SJSA1 (cell line): Measurements from ENCODE around the gene RERE. TPM values are rescaled to one million over a fixed set of nuclear protein-coding genes. Genes with fewer than 3 reads are reported as not detected.
A peak's percentile ranks its signal among the peaks of the same experiment; 100 is the strongest.
"Not testable (repeated sequence)": the region's sequence is repeated elsewhere in the genome, so short reads cannot be mapped to it uniquely, and the experiment has no call there.

ENCODE experiments used
- DNase-seq, 2 experiments: peaks; one replicate each; pipeline ENCODE4 v3.0.0-alpha.2; 2015 to 2020; ENCODE audit warnings: low spot score in 2 of 2, low read depth in 1 of 2
- H3K27ac ChIP-seq: fragments of 250-450 bp; sonication (Bioruptor Pico); 2 replicates; pipeline ENCODE4 v1.5.1; 2020; ENCODE audit warnings: mild to moderate bottlenecking, moderate library complexity
- H3K27me3 ChIP-seq: fragments of 250-450 bp; sonication (Bioruptor Pico); replicated peaks from 2 replicates; pipeline ENCODE4 v1.5.1; 2020; ENCODE audit warnings: mild to moderate bottlenecking, moderate library complexity
- H3K36me3 ChIP-seq: fragments of 250-450 bp; sonication (Bioruptor Pico); 2 replicates; pipeline ENCODE4 v1.5.1; 2020; ENCODE audit warnings: mild to moderate bottlenecking
- H3K4me1 ChIP-seq: fragments of 250-450 bp; sonication (Bioruptor Pico); replicated peaks from 2 replicates; pipeline ENCODE4 v1.6.1; 2021; ENCODE audit warnings: mild to moderate bottlenecking
- H3K4me3 ChIP-seq: fragments of 250-450 bp; sonication (Bioruptor Pico); 2 replicates; pipeline ENCODE4 v1.5.1; 2020; ENCODE audit warnings: mild to moderate bottlenecking
- H3K9me3 ChIP-seq: fragments of 250-450 bp; sonication (Bioruptor Pico); replicated peaks from 2 replicates; pipeline ENCODE4 v1.5.1; 2020; ENCODE audit warnings: mild to moderate bottlenecking
- total RNA-seq: library from RNA; depleted of rRNA; stranded (reverse); fragments of >200 nt; shearing (Covaris generic); gene quantifications from 2 replicates; pipeline ENCODE4 v1.2.3, GENCODE V29; 2014

RERE gene
- total RNA-seq, 1 experiment from 2014 or later = 15.7 TPM

DNA sequence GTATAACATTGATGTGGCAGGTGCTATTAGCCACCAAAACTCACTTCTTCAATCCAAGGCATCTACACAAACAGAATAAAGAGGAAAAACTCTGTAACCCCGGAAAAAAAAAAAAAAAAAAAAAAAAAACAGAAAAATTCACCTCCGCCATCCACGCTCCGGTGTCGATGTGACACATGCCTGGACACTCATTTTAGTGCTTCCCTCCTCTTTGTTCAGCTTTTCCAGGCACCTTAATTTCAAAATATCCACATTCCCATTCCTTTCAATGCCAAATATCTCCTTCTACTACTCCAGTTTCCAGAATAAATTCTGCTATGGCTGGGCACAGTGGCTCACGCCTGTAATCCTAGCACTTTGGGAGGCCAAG is 5.8 kb upstream of the RERE start:
- H3K27ac ChIP-seq = peak overlapping the region; percentile 48

DNA sequence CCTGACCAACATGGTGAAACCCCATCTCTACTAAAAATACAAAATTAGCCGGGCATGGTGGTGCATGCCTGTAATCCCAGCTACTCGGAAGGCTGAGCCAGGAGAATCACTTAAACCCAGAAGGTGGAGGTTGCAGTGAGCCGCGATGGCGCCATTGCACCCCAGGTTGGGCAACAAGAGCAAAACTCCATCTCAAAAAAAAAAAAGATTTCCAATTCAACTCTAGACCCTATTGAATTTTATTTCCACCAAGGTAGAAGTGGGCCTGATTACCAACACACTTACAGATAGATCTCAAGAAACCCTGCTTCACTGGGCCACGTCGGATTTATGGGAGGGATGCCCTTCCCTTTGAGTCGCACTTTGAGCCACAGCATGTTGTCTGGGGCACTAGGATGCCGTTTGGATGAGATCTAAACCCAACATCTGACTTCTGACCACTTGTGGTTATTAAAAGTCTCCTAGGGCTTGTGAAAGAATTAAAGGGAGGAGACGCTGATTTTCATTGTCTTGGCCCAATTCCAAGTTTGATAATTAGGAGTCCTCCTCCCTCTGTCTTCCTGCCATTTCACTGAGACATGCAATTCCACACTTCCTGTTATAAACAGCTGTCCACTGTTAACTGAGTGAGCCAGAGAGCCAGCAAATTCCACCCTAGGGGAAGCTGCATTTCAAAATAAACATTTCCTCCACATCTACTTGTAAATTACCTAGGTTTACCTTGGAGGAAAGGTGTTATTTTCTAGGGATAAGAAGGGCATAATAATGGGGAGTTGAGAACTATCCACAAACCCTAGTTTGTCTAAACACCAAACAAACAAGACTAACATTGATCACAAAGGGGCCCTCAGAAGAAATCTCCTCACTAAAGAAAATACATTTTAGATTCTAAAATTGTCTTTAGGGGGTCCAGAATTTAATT is 5.2 kb upstream of the RERE start:
- H3K36me3 ChIP-seq = no peaks in the 10 kb centered on the region
- H3K4me3 ChIP-seq = no peak overlapping the region
- peak; percentile 64 to 83 for DNase-seq
- no peaks in the 10 kb centered on the region for H3K27me3 ChIP-seq
- H3K27ac ChIP-seq = peak overlapping the region; percentile 48
- H3K4me1 ChIP-seq = peaks cover 53% of the 10 kb centered on the region
- no peaks in the 10 kb centered on the region for H3K9me3 ChIP-seq

More for the DNA sequence above, 5.8 kb upstream of the RERE start:
- DNase-seq = no peak
- Histone ChIP-seq H3K36me3 (no peaks in the 10 kb centered on the region), H3K4me3 (no peak overlapping the region), H3K27me3 (no peaks in the 10 kb centered on the region), H3K4me1 (peaks cover 52% of the 10 kb centered on the region), H3K9me3 (no peaks in the 10 kb centered on the region)

DNA sequence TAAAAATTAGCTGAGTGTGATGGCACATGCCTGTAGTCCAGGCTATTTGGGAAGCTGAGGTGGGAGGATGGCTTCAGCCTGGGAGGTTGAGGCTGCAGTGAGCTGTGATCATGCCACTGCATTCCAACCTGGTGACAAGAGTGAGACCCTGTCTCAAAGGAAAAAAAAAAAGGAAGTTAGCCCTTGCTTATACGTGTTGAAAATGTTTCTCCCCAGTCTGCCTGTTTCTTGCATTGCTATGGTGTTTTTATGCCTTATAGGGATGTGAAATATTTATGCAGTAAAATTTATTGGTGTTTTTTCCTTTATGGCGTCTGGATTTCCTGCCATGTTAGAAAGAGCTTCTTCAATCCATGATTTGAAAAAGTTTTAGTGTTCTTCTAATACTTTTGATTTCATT is 3.6 kb upstream of the RERE start:
- DNase-seq = peak; percentile 24 to 25
- Histone ChIP-seq H3K27ac (no peak overlapping the region), H3K4me1 (peaks cover 56% of the 10 kb centered on the region), H3K27me3 (no peaks in the 10 kb centered on the region), H3K4me3 (no peak overlapping the region), H3K36me3 (no peaks in the 10 kb centered on the region), H3K9me3 (no peaks in the 10 kb centered on the region)

DNA sequence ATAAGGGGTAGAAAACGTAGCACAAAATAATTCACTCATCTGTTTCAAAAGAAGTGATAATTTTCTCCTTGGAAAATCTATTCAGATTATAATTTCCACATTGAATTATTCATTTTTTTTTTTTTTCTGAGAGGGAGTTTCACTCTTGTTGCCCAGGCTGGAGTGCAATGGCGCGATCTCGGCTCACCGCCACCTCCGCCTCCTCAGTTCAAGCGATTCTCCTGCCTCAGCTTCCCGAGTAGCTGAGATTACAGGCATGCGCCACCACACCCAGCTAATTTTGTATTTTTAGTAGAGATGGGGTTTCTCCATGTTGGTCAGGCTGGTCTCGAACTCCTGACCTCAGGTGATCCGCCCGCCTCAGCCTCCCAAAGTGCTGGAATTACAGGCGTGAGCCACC is 1.3 kb upstream of the RERE start:
- not testable (repeated sequence) for DNase-seq, H3K36me3 ChIP-seq, H3K27me3 ChIP-seq, H3K9me3 ChIP-seq
- Histone ChIP-seq H3K4me3 (peak overlapping the region; percentile 58; the same call in 1 of the 2 replicates), H3K4me1 (peaks cover 60% of the 10 kb centered on the region), H3K27ac (peak overlapping the region; percentile 74; the same call in 1 of the 2 replicates)

DNA sequence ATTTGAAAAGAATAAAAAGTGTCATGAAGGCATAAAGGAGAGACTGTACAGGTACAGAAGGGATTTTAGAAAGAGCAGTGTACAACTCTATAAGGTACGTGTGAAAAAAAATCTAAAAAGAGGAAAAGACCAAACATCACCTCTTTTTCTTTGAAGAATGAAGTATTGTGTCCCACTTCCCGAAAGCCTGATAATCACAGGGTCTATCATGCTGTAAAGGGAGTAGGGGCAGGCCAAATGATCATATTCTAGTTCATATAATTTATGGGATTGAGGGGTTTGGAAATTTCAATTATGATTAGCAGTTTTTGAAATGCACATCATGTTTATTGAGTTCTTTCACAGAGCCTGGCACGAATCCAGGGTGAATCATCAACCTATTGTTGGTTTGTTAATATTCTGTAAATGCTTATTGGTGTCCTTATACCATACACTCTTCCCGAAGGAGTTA is 910 bp upstream of the RERE start:
- Histone ChIP-seq H3K4me3 (peak overlapping the region; percentile 58), H3K27me3 (no peaks in the 10 kb centered on the region), H3K4me1 (peaks cover 65% of the 10 kb centered on the region), H3K27ac (peak overlapping the region; percentile 74), H3K9me3 (no peaks in the 10 kb centered on the region), H3K36me3 (no peaks in the 10 kb centered on the region)
- peak; percentile 81 to 84 for DNase-seq

DNA sequence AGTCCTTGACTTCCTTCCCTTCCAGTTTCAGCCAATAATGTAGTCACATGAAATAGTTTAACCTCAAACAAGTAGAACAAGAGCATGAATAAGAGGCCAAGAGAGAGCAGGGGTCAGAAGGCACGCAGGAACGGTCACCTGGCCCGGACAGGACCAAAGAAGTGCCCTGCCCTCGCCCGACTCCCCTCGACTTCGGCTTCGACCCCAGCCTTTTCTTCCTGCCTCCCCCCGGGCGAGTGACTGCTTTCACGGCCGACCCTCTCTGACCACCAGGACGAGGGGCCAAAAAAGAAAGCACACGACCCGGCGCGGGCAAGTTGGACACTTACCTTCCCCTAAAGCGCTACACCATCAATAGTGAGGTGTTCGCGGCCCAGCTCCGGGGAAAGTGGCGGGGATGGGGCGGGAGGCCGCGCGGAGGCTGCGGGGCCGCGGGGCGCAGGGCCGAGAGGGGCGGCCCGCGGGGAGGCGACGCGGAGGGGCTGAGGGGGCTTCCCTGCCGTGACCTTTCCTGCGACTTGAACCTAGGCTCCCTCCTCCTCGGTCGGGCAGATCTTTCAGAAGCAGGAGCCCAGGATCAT is 519 bp downstream of the RERE start:
- Histone ChIP-seq H3K4me3 (peak overlapping the region; percentile 58), H3K27me3 (no peaks in the 10 kb centered on the region), H3K9me3 (no peaks in the 10 kb centered on the region), H3K36me3 (no peaks in the 10 kb centered on the region), H3K27ac (peak overlapping the region; percentile 58), H3K4me1 (peaks cover 58% of the 10 kb centered on the region)
- DNase-seq = peak; percentile 44

DNA sequence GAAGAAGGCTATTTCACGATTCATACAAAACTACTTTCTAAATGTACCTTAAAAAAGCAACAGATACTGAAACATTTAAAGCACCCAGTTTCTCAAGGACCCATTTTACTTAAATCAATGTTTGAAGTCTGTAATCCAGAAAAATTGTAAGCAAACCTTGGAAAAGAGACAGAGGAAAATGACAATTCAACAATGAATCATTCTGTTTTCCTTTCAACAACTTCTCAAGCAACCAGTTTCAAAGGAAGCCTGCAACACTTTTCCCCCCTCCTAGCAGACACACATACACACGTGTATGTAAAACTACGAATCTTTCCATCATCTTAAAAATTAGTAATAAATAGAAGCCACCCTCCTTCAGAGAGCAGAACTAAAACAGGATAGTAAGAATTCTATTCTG is 1.2 kb downstream of the RERE start:
- H3K27ac ChIP-seq = peak overlapping the region; percentile 58
- peak overlapping the region; percentile 58 for H3K4me3 ChIP-seq
- H3K36me3 ChIP-seq = no peaks in the 10 kb centered on the region
- H3K4me1 ChIP-seq = peaks cover 52% of the 10 kb centered on the region
- DNase-seq = peak in 1 of 2 experiments; percentile 57
- H3K9me3 ChIP-seq = no peaks in the 10 kb centered on the region
- no peaks in the 10 kb centered on the region for H3K27me3 ChIP-seq

DNA sequence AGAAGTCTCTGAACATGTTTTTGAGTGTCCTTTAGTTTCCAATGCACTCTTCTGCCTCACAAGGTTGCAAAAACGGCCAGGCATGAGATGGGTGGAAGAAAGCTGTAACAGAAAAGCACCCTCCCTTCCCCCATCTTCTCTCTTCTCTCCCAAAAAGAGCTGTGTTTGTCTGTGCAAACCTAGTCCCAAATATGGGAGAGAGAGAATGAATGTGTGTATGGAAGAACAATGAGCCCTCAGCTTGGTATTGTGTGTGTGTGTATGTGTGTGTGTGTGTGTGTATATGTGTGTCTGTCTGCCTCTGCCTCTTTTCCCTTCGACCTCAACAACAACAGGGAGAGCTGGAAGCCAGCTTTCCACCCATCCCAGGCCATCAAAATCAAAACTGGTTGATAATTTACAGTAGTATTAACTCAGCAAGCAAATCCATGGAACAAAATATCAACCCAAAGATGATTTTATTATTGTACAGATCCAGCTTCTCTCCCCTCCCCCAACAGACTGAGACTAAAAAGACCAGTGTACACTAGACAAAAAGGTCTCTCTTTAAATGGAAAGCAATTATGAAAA is 1.8 kb downstream of the RERE start:
- Histone ChIP-seq H3K27ac (no peak overlapping the region; the same call in 1 of the 2 replicates), H3K4me3 (peak overlapping the region; percentile 58), H3K36me3 (no peaks in the 10 kb centered on the region), H3K27me3 (no peaks in the 10 kb centered on the region), H3K9me3 (no peaks in the 10 kb centered on the region), H3K4me1 (peaks cover 48% of the 10 kb centered on the region)
- DNase-seq = peak in 1 of 2 experiments; percentile 61

DNA sequence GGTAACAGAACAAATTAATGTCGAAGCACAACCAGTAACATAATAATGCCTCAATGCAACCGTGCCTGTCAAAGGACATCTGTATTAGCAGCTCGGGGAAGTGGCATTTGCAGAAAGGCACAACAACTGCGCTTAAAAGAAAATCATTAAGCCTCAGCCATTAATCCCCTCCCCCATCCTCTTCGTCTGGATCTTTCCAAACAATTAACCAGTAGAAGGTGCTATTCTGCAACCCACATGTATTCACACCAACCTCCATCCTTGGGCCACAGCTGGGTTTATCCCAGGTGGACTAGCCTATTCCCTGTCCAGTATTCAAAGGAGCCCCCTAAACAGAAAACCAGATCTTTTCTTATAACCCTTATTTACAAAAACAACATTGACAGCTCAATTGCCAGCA is 2.6 kb downstream of the RERE start:
- DNase-seq = no peak
- Histone ChIP-seq H3K4me1 (peaks cover 52% of the 10 kb centered on the region), H3K27ac (no peak overlapping the region), H3K36me3 (no peaks in the 10 kb centered on the region), H3K27me3 (no peaks in the 10 kb centered on the region), H3K9me3 (no peaks in the 10 kb centered on the region), H3K4me3 (no peak overlapping the region)

DNA sequence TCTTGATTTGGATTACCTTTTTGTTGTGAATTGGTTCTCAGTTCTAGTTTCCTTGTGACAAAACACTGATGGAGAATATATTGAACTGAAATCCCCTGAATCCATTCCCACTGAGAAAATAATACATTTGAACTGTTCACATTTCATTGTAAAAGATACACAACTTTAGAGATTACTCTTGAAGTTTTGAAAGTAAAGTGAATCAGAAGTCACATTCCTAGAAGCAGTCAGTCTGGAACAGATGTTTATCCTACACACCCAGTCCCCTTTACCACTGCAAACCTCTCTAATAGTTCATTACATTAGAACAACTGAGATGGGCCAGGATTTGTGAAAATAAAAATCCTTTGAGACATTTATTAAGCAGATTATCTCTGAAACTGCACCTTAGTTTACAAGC is 3.4 kb downstream of the RERE start:
- Histone ChIP-seq H3K4me1 (peaks cover 61% of the 10 kb centered on the region), H3K4me3 (no peak overlapping the region), H3K9me3 (no peaks in the 10 kb centered on the region), H3K36me3 (no peaks in the 10 kb centered on the region), H3K27me3 (no peaks in the 10 kb centered on the region), H3K27ac (no peak overlapping the region)
- DNase-seq = no peak

DNA sequence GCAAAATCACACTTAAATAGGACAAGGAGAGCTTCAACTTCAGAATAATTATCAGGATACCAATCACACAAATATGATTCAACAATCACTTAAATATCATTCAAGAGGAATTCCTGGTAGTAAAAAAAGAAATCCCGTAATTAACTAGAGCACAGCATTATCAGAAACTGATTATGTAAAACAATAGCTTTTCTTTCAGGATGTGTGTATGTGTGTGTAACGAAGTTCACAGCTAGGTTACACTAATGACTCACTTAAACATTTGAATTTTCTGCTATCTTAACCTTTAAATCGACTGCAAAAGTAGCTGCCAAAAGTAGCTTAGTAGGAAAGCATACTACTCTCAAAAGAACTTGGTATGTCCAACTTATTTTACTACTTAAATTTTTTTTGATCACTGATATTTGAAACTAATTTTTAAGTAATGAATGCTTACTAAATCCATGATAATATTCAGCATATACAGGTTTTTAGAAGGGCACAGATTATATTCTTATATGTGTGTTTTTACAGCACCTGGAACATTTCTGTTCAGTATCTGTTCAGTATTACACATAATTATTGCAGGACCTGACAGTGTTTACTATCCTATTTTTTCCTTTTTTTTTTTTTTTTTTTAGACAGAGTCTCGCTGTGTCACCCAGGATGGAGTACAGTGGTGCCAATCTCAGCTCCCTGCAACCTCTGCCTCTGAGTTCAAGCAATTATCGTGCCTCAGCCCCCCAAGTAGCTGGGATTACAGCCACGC is 4.2 kb downstream of the RERE start:
- no peak overlapping the region for H3K27ac ChIP-seq
- H3K4me3 ChIP-seq = no peak overlapping the region
- H3K4me1 ChIP-seq = peaks cover 61% of the 10 kb centered on the region
- DNase-seq = no peak
- H3K9me3 ChIP-seq = no peaks in the 10 kb centered on the region
- 0 out of 2 replicates have a peak, but pooled peaks cover 3% of the 10 kb centered on the region for H3K36me3 ChIP-seq
- no peaks in the 10 kb centered on the region for H3K27me3 ChIP-seq

DNA sequence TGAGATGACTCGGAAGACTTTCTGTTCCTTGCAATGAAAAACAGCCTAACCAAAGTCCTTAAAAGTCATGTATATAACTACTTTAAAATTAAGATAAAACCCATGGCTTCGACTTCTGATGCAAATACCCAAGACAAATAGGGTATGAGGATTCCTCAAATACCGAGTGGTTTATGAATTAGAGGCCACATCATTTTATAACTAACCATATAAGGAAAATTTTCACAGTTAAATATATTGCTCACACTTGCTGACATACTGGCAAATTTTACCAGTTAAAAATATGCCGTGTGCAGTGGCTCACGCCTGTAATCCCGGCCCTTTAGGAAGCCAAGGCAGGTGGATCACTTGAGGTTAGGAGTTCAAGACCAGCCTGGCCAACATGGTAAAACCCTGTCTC is 5.4 kb downstream of the RERE start:
- Histone ChIP-seq H3K27me3 (no peaks in the 10 kb centered on the region), H3K4me3 (no peak overlapping the region), H3K36me3 (0 out of 2 replicates have a peak, but pooled peaks cover 3% of the 10 kb centered on the region), H3K9me3 (no peaks in the 10 kb centered on the region), H3K27ac (no peak overlapping the region), H3K4me1 (peaks cover 61% of the 10 kb centered on the region)
- no peak for DNase-seq

DNA sequence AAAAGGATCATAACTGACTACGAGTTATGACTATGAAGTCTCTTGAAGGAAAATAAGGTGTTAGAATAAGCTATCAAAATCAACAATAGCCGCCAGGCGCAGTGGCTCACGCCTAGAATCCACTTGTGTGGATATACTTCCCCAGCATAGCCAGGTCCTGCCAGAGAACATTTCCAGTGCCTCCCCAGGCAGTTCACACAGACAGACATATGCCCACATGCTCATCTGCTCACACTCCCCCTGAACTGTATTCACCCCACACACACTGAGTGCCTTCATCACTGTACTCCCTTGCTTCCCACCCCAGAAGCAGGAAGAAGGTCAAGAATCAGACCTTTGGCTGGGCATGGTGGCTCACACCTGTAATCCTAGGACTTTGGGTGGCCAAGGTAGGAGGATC is 6.5 kb downstream of the RERE start:
- Histone ChIP-seq H3K36me3 (0 out of 2 replicates have a peak, but pooled peaks cover 3% of the 10 kb centered on the region), H3K27ac (no peak overlapping the region), H3K27me3 (no peaks in the 10 kb centered on the region), H3K9me3 (no peaks in the 10 kb centered on the region), H3K4me1 (peaks cover 53% of the 10 kb centered on the region), H3K4me3 (no peak overlapping the region)
- no peak for DNase-seq
